CD4-positive, alpha-beta T cell treated with Interleukin-6 at 100 ng/mL for 8 hours (primary cell): ENCODE results near the gene CLCF1.
A peak's percentile ranks its signal among the peaks of the same experiment; 100 is the strongest.

Experiments
- DNase-seq: peaks from one replicate; pipeline ENCODE4 v3.0.0-alpha.2; 2020; ENCODE audit warnings: mixed read lengths, low spot score

Gene CLCF1

DNA sequence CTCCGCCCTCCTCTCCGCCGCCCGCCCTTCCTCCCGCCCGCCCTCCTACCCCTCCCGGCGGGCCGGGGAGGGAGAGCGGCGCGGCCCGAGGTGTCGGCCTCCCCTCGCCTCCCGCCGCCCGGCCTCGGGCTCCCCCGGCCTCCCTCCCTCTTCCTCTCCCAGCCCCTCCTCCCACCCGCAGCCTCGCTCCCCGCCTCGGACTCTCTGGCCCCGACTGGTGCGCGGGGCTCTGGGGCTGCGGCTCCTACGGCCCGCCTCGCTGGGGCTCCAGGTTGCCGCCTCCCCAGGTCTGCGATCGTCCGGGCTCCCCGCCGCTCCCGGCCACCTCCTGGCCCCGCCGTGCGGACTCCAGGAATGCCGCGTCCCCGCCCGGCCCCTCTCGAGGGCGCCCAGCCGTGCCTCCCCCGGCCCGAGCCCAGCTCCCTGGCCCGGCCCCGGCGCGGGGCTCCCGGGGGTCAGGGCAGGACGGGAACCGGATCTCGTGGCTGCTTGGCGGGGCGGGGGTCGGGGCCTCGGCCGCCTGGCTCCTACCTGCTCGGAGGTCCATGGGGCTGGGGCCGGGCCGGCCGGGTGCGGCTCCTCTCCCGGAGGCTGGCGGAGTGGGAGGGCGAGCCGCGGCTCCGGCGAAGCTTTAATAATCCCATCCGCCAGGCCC lies at the start of gene CLCF1:
CLCF1 (minus strand) TSS at position 606 of the 655 bp plus-strand sequence; CDS start at position 547, 59 bp downstream.
- DNase-seq, result no peak

DNA sequence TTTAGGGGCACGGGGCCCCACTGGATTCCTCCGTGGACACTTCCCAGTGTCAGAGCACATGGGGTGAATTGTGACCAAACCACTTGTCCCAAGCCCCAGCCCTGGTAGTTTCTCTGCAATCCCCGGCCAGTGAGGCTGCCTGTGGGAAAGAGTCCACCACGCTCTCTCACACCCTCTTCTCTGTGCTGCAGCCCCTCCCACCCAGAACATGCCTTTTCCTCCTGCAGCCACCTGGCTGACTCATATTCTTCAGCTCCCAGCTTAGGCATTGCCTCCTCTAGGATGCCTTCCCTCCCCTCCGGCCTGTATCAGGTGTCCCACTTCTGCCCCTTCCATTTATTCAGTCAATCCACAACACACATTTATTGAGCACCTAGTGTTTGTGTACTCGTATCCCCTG lies 49.5 kb upstream of the CLCF1 start:
- no peak for DNase-seq

DNA sequence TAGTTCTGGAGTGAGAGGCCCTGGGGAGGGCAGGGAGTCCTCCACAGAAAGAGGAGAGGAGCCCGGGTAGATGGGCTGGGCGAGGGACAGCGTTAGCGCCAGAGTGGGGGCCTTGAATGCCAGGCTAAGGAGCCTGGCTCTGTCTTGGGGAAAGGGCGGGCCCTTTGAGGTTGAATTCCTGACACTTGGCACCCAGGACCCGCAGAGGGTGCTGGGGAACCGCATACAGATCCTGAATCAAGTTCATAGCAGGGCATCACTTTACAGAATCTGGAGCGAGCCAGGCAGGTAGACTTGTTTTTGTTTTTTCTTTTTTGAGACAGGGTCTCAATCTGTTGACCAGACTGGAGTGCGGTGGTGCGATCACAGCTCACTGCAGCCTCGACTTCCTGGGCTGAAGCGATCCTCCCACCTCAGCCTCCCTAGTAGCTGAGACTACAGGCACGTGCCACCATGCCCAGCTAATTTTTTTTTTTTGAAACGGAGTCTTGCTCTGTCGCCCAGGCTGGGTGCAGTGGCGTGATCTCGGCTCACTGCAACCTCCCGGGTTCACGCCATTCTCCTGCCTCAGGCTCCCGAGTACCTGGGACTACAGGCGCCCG lies 48.1 kb upstream of the CLCF1 start:
- no peak for DNase-seq

DNA sequence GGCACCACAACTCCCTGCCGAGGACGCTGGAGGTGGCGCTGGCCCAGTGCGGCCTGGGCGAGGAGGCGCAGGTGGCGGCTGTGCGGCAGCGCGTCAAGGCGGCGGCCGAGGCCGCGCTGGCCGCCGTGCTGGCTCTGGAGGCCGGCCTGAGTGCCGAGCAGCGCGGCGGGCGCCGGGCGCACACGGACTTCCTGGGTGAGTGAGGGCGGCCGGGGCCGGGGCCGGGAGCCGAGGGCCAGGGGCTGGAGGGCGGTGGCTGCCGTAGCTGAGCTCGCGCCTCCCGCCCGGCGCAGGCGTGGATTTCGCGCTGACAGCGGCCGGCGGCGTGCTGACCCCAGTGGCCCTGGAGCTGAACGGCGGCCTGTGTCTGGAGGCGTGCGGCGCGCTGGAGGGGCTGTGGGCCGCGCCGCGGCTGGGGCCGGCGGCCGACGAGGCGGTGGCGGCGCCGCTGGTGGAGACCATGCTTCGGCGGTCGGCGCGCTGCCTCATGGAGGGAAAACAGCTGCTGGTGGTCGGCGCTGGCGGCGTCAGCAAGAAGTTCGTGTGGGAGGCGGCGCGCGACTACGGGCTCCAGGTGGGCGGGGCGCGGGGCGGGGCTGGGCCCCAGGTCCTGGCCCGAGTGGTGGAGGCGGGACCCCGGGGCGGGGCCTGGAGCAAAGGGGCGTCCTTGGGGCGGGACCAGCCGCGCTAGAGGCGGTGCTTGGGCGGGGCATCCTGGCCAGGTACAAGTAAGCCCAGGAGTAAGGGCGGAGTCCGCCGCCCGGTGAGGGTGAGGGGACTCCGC lies 47.4 kb upstream of the CLCF1 start:
- peak; percentile 98 for DNase-seq

DNA sequence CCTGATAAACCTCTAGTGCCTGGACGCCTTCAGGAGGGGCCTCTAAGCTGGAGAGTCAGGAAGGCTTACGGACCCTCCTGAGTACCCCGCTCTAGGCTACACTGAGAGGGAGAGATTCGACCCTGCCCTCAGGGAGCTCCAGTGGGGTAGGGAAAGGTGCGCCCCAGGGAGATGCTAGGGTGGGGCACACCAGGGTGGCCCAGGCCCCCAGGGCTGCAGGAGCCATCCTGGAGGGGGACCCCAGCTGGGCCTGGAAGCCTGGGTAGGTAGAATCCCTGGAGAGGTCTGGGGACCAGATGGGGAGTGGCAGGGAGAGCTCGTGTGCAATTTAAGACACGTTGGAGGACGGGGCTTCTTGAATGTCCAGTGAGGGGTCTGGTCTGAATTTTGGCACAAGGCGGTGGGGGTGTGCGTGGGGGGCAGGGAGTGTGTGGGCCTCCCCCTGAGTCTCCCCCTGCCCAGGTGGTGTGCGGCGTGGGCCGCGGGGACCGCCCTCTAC lies 46.8 kb upstream of the CLCF1 start:
- DNase-seq, result no peak

DNA sequence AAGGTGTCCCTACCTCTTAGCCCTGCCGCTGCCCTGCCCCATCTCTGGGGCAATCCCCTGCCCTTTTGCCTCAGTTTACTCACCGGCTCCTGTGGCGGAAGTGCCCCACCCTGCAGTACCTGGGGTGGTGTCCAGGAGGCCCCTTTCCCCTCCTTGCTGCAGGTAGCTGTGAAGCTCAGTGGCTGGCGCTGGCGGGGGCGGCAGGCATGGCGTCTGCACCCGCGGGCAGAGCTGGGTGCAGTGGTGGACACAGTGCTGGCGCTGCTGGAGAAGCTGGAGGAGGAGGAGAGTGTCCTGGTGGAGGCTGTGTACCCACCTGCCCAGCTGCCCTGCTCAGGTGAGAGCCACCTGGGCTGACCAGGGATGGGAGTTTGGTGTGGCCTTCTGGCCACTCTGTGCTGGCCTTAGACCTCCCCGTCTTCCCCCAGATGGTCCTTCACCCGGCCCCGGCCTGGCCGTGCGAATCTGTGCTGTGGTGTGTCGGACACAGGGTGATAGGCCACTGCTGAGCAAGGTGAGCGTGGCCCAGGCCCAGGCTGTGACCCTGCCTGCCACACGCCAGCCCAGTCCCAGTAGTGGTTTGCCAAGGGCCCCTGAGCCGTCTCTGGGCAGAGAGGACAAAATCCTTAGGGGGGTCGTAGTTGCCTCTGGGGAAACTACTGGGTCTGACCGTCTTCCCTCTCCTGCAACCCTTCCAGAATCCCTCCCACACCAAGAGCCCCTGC lies 46.1 kb upstream of the CLCF1 start:
- DNase-seq, result no peak

DNA sequence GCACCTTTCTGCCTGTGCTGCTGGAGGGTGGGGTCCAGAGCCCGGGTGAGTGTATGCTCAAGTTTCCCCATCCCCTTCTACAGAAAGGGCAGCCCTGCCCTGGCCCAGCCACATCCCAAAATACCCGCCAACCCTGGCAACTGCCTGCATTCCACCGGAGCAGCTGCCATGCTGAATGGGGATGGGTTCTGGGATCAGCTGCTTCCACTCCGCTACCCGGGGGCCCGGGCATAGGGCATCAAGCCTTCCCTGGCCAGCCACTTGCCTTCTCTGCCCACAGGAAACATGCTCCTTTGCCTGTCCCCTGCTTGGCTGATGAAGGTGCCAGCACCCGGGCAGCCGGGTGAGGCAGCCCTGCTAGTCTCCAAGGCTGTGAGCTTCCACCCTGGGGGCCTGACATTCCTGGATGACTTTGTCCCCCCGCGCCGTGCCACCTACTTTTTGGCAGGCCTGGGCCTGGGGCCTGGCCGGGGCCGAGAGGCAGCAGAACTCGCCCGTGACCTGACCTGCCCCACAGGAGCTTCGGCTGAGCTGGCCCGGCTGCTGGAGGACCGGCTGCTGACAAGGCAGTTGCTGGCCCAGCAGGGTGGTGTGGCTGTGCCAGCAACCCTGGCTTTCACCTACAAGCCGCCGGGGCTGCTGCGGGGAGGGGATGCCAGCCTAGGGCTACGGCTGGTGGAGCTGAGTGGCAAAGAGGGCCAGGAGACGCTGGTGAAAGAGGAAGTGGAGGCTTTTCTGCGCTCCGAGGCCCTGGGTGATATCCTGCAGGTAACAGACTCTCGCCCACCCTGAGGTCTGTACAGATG lies 45.3 kb upstream of the CLCF1 start:
- peak; percentile 48 for DNase-seq

DNA sequence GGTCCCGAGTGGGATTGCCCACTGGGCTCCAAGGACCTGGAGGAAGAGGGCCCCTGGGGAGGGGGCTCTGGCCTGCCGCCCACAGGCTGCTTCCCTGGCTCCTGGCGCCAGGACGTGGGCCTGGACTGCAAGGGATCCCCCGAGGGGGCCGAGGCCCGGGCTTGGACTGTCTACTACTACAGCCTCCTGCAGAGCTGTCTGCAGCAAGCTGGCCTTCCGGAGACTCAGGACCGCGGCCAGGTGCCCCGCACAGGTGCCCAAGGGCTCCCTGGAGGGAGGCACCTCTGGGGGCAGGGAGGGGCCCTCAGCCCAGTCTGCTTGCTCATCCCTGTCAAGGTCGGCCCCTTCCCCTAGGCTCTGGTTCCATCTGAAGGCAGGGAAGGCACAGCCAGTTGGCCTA lies 44.0 kb upstream of the CLCF1 start:
- no peak for DNase-seq

DNA sequence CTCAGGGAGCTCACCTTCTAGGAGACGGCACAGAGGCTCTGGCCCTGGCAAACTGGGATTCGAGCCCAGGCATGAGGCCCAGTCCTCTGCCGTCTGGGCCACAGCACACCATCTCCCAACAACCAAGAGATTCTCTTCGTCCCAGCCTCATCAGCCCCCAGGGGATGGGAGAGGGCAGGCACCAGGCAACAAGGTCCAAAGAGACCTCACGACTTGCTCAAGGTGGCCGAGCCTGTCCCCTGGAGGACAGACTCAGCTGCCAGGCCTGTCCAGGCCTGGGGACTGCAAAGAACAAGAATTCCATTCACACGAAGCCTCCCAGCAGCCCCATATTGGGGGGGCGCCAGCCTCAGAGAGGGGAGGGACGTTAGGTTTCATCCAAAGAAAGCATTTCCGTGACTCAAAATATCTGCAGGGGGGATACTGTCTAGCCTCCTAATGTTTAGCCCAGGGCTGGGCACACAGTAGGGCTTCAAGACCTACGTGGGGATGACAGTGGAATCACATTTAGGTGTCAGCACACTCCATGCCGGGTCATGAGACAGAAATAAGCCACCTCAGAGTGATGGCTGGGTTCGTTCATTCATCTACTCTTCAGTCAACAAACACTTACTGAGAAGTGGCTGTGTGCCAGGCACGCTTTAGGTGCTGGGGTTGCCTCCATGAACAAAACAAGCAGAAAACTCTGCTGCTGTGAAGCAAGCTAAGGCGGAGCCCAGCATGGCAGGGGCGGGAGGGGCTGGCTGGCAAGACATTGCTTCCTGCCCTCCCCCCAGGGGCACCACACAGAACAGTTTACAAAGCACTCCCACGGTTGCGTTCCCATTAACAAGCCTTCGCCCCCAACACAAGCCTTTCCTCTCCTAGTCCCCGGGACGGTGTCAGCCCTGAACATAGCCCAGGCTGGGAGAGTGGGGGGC lies 43.3 kb upstream of the CLCF1 start:
- peak; percentile 93 for DNase-seq

DNA sequence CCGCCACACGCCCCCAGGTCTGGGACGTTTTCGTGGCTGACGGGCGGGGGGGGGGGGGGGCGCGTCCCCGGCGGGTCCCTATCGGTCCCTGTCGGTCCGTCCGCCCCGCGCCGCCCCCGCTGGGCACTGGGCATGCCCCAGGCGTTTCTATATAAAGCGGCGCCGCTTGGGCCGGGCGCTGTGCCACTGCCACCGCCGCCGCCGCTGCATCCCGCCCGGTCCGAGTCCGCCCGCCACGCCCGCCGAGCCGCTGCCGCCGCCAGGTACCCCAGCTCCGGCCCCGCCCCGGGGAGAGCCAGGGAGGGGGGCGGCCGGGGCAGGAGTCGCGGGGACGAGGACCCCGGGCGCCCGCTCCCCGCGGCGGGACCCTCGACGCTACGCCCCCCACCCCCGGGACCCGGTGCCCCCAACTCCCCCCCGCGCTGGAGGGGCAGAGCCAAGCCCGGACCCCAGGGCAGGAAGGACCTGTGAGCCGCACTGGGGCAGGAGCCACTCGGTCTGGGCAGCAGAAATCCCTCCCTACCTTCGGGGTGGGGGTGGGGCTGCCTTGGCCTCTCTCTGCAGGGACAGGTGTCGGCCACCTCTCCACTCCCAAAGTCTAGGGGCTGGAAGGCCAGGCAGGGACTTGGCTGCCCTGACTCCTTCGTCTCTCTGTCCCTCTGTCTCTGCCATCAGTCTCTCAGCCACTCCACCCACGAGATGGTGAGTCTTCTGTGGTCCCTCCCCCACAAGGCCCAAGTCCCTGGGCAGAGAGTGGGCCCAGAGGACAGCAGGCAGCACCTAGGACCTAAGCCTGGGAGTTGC lies 42.3 kb upstream of the CLCF1 start, which contains the start of gene CARNS1:
CARNS1 (plus strand) TSS at position 178 of the 804 bp plus-strand sequence; CDS start at position 700, 522 bp downstream.
- no peak for DNase-seq

DNA sequence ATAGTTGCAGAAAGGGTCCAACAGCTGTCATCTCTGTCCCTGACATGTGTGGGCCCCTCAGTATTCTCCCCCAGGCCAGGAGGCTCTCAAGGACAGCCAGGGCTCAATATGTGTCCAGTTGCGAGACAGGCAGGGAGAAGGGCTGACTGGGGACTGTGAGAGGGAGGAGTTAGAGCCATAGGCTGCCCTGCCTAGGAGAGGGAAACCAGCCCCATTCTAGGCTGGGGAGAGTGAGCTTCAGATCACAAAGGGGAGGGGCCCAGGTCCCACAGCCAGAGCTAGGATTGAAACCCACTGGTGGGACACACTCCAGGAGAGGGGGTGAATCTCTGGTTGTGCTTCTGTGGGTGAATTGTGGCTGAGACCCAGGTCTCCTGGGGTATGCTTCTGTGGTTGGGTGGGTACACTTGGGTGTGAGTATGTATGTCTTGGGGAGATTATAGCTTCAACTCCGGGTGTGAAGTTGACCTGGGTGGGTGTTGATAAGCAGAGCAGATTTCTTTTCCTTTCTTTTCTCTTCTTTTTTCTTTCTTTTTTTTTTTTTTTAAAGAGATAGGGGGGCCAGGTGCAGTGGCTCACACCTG lies 40.0 kb upstream of the CLCF1 start:
- no peak for DNase-seq

DNA sequence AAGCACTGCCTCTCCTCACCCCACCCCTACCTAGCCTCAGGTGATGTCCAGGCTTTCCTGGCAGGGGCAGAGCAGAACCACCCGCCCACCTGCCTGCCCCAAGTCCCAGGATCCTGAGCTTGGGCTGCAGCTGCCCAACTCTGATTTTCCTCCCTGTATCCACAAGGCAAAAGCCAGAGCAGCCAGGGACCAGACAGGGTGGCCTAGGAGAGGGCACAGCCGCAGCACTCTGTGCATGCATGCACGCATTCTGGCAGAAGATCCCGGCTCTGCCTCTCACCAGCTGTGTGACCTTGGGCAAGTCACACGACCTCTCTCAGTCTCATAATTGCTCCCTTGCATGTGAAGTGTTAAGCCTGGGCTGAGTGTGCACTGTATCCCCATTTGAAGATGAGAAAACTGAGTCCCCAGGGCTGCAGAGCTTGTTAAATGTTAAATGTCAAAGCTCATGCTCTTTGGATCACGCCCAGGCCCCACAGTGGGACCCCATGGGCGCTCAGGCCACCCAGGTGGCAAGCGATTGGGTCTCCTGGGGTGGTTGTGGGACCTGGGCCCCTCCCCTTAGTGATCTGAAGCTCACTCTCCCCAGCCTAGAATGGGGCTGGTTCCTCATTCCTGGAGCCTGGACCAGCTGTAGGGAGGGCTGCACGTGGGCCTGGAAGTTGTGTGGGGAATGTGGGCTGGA lies 39.2 kb upstream of the CLCF1 start:
- DNase-seq, result no peak

DNA sequence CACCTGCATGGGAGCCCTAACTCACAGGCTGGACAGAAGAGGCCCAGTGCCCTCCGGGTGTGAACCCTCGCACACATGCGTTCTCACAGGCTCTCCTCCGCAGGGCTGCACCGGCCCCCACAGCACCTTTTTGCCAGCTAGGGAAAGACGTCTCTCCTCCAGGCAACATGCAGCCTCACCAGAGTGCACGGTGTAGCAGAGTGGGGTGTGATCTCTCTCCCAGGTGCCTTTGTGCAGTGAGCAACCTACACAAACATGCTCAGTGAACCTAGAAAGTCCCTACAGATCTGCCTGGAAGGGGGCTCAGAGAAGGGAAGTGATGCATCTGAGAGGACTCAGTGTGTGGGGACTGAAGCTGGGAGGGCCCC lies 38.4 kb upstream of the CLCF1 start:
- no peak for DNase-seq

DNA sequence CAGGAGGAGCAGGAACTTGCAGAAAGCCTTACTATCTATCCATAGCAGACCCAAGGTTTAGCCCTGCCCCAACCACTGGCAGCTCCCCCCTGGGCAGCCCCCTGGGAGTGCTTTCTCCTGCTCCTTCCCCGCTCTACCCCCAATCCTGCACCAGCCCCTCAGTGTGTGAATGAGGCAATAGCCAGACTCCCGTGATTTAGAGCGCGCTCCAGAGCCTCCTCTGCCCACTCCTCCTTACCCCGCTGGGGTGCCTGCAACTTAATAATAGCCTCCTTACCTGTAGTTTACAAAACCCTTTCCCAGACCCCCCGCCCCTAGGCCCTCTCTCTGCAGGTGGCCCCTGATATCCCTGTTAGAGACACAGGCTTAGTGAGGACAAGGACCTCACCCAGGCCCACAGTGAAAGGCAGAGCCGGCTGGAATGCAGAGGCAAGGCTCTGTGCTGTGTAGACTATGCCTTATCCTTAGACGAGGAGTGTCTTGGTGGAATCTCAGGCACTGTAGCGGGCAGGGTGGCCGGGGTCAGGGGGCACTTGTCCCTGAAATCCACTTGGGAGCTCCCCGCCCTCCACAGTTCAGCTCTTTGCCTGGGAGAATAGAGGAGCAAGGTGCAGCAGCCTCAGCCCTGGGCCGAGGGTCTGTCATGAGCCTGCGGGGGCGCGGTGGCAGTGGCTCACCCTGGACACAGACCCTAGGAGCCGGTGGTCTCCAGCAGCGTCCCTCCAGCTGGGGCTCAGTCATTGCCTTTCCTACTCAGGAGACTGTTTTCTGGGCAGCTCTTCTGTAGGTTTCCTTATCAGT lies 37.8 kb upstream of the CLCF1 start:
- DNase-seq, result no peak

DNA sequence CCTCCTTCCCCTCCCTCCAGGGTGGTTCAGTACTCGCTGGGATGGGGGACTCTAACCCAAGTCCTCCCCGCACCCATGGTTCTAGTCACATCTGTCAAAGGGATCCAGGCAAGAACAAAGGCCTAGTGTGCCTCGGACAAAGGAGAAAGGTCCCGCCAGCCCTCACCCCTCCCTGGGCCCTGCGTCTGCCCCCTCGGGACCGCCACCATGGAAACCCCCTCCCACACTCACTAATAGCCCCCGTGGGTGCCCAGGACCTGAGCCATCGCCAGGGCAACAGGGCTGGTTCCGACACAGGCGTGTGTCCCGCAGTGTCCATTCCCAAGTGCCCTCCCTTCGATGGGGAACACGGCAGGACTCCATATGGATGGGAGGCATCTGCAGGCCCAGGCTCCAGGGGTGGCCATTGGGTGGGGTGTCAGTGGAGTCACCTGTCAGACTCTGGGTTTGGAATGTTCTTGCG lies 37.0 kb upstream of the CLCF1 start:
- no peak for DNase-seq

DNA sequence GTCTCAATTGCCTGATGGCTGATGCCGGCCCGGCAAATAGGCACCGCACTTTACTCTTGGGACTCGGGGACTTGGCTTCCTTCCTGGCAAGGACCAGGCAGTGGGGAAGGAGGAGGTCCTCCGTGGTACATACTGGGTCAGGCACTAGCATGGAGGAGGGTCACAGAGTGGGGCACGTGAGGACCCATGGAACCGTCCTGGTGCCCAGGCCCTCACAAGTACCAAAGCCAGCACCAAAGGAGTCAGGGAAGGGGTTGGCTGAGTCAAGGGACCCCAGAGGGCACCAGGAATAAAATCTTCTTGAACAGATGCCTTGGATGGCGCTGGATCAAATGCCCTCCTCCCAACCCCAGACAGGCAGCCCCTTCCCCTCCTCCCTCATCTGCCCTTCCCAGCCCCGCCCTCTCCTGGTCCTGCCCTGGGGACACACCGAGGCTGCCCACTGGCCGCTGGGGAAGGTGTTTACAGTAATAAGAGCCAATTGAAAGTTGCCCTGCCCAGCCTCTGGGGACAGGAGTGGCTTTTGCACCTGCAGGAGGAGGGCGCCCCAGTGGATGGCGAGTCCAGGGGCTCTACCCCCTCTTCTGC lies 36.5 kb upstream of the CLCF1 start:
- DNase-seq, result no peak

DNA sequence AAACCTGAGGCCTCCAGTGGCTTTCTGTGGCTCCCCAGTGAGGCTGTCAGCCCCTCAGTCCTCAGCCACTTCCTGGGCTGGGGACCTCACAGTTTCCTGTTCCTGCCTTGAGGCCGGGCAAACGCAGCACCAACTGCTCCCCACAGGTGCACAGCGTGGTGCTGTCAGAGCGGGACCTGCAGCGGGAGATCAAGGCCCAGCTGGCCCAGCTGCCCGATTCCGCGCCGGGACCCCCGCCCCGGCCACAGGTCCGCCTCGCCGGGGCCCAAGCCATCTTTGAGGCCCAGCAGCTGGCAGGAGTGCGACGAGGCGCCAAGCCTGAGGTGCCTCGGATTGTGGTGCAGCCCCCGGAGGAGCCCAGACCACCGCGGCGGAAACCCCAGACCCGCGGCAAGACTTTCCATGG lies 35.9 kb upstream of the CLCF1 start:
- peak; percentile 87 for DNase-seq
